Cardiac septum (tissue), 1 donor: ENCODE measurements around the gene TTC12. TPM values are rescaled to one million over a fixed set of nuclear protein-coding genes. Genes with fewer than 3 reads are reported as not detected.

Source experiments
- total RNA-seq: library from RNA; stranded (reverse); fragmentation: NEBNext Ultra II Directional; extraction: Animal tissue kit (Norgen Biotek cat#: 25700); gene quantifications from one replicate; pipeline ENCODE4 v1.2.1, GENCODE V29; 2021
- donor health status: DM: no; HTN: no; CAD: no.

Gene TTC12
- total RNA-seq, 1 donor from 2014 or later: 12.0 TPM

Other genes starting within 250 kb of the TTC12 start
- gene ANKK1, start 73.2 kb downstream of the TTC12 start, total RNA-seq: 0.16 TPM
- not detected for gene DRD2, start 160.8 kb downstream of the TTC12 start, total RNA-seq